PC-3 (cell line): Measurements from ENCODE around the gene PIAS1. TPM values are rescaled to one million over a fixed set of nuclear protein-coding genes. Genes with fewer than 3 reads are reported as not detected.

Experiments used
- ATAC-seq: fragments of 200-7000 bp; cut with Tn5 transposase; 2 replicates; pipeline ENCODE4 v1.9.1; 2020; ENCODE audit warnings: mild to moderate bottlenecking, moderate library complexity
- BruUV-seq: library from RNA; stranded (reverse); fragments of 400-500 nt; replicated peaks from 2 replicates; lab custom pipeline; 2021; lab: Mats Ljungman, UMichigan
- CTCF ChIA-PET: fragments of 300-600 bp; sonication (Branson Sonifier 250); formaldehyde crosslinking; loops from one replicate; lab custom pipeline; 2022; ENCODE audit warnings: antibody characterized with exemption; lab: Charles Lee
- POLR2A ChIA-PET: fragments of 300-600 bp; sonication (Branson Sonifier 250); formaldehyde crosslinking; loops from one replicate; lab custom pipeline; 2022; ENCODE audit warnings: antibody characterized with exemption; ENCODE audit not compliant: unreplicated experiment; lab: Charles Lee
- DNase-seq: peaks from one replicate; pipeline ENCODE4 v3.0.0-alpha.2; 2015
- H2AFZ ChIP-seq: fragments of 300-600 bp; sonication (generic); 2 replicates; pipeline ENCODE4 v1.6.0; 2016; ENCODE audit warnings: antibody characterized with exemption, low read length
- H3F3A ChIP-seq: fragments of 300-600 bp; sonication (generic); one replicate; pipeline ENCODE4 v1.6.0; 2017; ENCODE audit warnings: antibody characterized with exemption, low read length, control low read depth, mild to moderate bottlenecking; ENCODE audit not compliant: unreplicated experiment
- H3K27ac ChIP-seq: fragments of 300-600 bp; sonication (generic); 2 replicates; pipeline ENCODE4 v1.5.1; 2016; ENCODE audit warnings: mild to moderate bottlenecking, low read length
- H3K27me3 ChIP-seq: fragments of 300-600 bp; sonication (generic); 2 replicates; pipeline ENCODE4 v1.6.1; 2016; ENCODE audit warnings: low read length, mixed read lengths
- H3K36me3 ChIP-seq: fragments of 300-600 bp; sonication (generic); 2 replicates; pipeline ENCODE4 v1.6.1; 2016; ENCODE audit warnings: low read depth, mixed run types, low read length, mixed read lengths
- H3K4me1 ChIP-seq: fragments of 300-600 bp; sonication (generic); 2 replicates; pipeline ENCODE4 v1.5.1; 2016; ENCODE audit warnings: low read length; ENCODE audit not compliant: insufficient read depth
- H3K4me2 ChIP-seq: fragments of 300-600 bp; sonication (generic); 2 replicates; pipeline ENCODE4 v1.6.0; 2016; ENCODE audit warnings: low read length
- H3K4me3 ChIP-seq: fragments of 300-600 bp; sonication (generic); 2 replicates; pipeline ENCODE4 v1.5.1; 2016; ENCODE audit warnings: mild to moderate bottlenecking, low read length, mixed read lengths
- H3K79me2 ChIP-seq: fragments of 300-600 bp; sonication (generic); 2 replicates; pipeline ENCODE4 v1.6.1; 2017; ENCODE audit warnings: low read length, mixed read lengths
- H3K9ac ChIP-seq: fragments of 300-600 bp; sonication (generic); 2 replicates; pipeline ENCODE4 v1.6.0; 2016; ENCODE audit warnings: mild to moderate bottlenecking, low read length
- H3K9me2 ChIP-seq: fragments of 300-600 bp; sonication (generic); replicated peaks from 2 replicates; pipeline ENCODE4 v1.6.1; 2016; ENCODE audit warnings: mixed run types, low read length, mixed read lengths
- H3K9me3 ChIP-seq: fragments of 300-600 bp; sonication (generic); 2 replicates; pipeline ENCODE4 v1.6.1; 2016; ENCODE audit warnings: low read length, mixed read lengths
- H4K20me1 ChIP-seq: fragments of 300-600 bp; sonication (generic); 2 replicates; pipeline ENCODE4 v1.6.1; 2016; ENCODE audit warnings: low read length, mixed read lengths
- EZH2 ChIP-seq: fragments of 300-600 bp; sonication (generic); IDR thresholded peaks from one replicate; pipeline ENCODE4 v1.6.1; 2017; ENCODE audit warnings: antibody characterized with exemption, mild to moderate bottlenecking, low read length; ENCODE audit not compliant: unreplicated experiment
- EZH2phosphoT487 ChIP-seq: fragments of 300-600 bp; sonication (generic); IDR thresholded peaks from 2 replicates; pipeline ENCODE4 v1.6.1; 2018; ENCODE audit warnings: mild to moderate bottlenecking, antibody characterized with exemption, low read length, borderline replicate concordance
- intact Hi-C: fragments of 100-400 bp; cut with micrococcal nuclease; formaldehyde crosslinking; loops from 2 replicates; pipeline ENCODE4 v1.9.0; 2023
- total RNA-seq: library from RNA; depleted of rRNA; stranded (reverse); fragments of >200 nt; gene quantifications from 2 replicates; pipeline ENCODE4 v1.2.3, GENCODE V29; 2014; rRNA removed
- TF ChIP-seq, protein P1 (sequence below): fragments of 300-600 bp; sonication (generic); conservative IDR thresholded peaks from 2 replicates; pipeline ENCODE4 v1.5.1; 2017; ENCODE audit warnings: antibody characterized with exemption, low read depth, mild to moderate bottlenecking, low read length

The PIAS1 gene
- total RNA-seq, 1 experiment from 2014 or later = 21.9 TPM

DNA sequence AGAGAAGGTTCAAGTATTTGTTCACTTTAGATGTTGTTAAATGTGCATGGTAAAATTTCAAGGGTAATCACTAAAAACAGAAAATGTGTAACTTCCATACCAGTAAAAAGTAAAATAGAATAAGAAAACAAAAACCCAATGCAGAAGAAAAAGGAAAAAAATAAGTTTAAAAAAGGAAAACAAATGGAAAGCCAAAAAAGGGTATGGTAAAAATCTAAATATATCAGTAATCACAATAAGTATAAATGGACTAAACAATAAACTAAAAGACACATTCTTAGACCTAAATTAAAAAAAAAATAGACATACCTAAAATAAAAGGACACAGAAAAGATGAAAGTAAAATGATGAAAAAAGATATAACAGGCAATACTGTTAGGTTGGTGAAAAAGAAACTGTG is 184.9 kb downstream of the PIAS1 start:
- Histone ChIP-seq H2AFZ (no peak overlapping the region), H3K9me3 (no peaks in the 10 kb centered on the region), H3K4me3 (no peak overlapping the region), H3K27ac (no peak overlapping the region), H3K79me2 (no peaks in the 10 kb centered on the region), H3K36me3 (no peaks in the 10 kb centered on the region), H3K4me2 (no peak overlapping the region), H3F3A (no peaks in the 10 kb centered on the region), H3K9ac (no peak overlapping the region), H3K4me1 (no peaks in the 10 kb centered on the region), H3K9me2 (no peaks in the 10 kb centered on the region), H3K27me3 (no peaks in the 10 kb centered on the region), H4K20me1 (no peaks in the 10 kb centered on the region)
- no TSS peak for BruUV-seq
- ChIA-PET CTCF (no interaction called here), POLR2A (no interaction called here)
- ATAC-seq = no peak
- TF ChIP-seq EZH2phosphoT487 = no peak
- TF ChIP-seq, protein P1, sequence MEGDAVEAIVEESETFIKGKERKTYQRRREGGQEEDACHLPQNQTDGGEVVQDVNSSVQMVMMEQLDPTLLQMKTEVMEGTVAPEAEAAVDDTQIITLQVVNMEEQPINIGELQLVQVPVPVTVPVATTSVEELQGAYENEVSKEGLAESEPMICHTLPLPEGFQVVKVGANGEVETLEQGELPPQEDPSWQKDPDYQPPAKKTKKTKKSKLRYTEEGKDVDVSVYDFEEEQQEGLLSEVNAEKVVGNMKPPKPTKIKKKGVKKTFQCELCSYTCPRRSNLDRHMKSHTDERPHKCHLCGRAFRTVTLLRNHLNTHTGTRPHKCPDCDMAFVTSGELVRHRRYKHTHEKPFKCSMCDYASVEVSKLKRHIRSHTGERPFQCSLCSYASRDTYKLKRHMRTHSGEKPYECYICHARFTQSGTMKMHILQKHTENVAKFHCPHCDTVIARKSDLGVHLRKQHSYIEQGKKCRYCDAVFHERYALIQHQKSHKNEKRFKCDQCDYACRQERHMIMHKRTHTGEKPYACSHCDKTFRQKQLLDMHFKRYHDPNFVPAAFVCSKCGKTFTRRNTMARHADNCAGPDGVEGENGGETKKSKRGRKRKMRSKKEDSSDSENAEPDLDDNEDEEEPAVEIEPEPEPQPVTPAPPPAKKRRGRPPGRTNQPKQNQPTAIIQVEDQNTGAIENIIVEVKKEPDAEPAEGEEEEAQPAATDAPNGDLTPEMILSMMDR = no peak
- TF ChIP-seq EZH2 = no peak
- intact Hi-C loops = no loop called here
- DNase-seq = no peak

DNA sequence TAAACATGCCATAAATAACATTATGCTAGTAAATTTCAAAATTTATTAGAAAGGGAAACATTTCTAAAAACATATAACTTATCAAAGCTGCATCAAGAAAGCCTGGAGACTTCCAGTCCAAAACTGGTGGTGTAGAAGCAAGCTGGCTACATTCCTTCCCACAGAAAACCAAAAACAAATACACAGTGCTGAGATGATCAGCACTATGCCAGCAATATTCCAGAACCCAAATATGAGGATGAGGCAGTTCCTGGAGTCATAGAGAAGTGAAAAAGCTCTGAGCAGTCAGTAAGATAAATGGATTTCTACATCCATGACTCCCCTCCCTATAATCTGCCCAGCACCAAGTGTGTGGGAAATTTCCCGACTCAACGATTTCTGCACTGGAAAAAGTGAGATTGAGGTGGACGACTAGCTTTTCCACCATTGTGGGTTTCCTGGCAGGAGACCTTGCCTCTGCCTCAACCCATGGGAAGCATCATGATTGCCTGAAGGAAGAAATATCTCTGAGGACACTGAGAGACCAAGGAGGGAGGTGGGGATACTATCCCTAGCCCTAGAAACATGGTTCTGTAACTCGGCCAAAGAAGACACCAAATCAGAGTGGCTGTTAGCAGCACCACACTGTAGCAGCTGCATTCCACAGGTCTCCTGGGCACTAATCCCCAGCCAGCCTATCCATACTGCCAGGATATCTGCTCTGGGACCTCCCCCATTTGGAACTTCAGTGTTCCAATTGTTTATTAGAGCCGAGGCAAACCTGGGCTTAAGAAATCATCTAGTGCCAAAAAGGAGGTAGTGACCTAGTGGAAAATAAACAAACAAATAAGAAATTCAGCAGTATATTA is 187.2 kb downstream of the PIAS1 start:
- no peaks in the 10 kb centered on the region for H3K4me1 ChIP-seq
- ATAC-seq = no peak

More for the DNA sequence above, 187.2 kb downstream of the PIAS1 start:
- Histone ChIP-seq H2AFZ (no peak overlapping the region), H3K36me3 (no peaks in the 10 kb centered on the region), H3K27ac (no peak overlapping the region), H3K4me2 (no peak overlapping the region), H3K9me3 (peaks cover 3% of the 10 kb centered on the region; the same call in 1 of the 2 replicates), H4K20me1 (no peaks in the 10 kb centered on the region), H3F3A (no peaks in the 10 kb centered on the region), H3K79me2 (no peaks in the 10 kb centered on the region), H3K27me3 (no peaks in the 10 kb centered on the region), H3K4me3 (no peak overlapping the region), H3K9ac (no peak overlapping the region), H3K9me2 (no peaks in the 10 kb centered on the region)
- intact Hi-C loops = no loop called here
- CTCF ChIA-PET = no interaction called here
- BruUV-seq = no TSS peak
- POLR2A ChIA-PET = no interaction called here
- TF ChIP-seq EZH2phosphoT487 (no peak), EZH2 (no peak)
- TF ChIP-seq, protein P1 = no peak
- DNase-seq = no peak

Other genes starting within 250 kb of the PIAS1 start
- 0.11 and 0.35 TPM in 2 replicates for gene SKOR1, start 228.8 kb upstream of the PIAS1 start, total RNA-seq
- gene RNU6-1, start 214.3 kb upstream of the PIAS1 start, total RNA-seq = not detected in 2 replicates
- 4.5 and 4.8 TPM in 2 replicates for gene CALML4, start 151.0 kb downstream of the PIAS1 start, total RNA-seq
- 33.4 and 42.2 TPM in 2 replicates for gene CLN6, start 175.4 kb downstream of the PIAS1 start, total RNA-seq
- 19.4 and 22.1 TPM in 2 replicates for gene FEM1B, start 223.4 kb downstream of the PIAS1 start, total RNA-seq